ENCODE data around the gene PYROXD2.

Gene PYROXD2

DNA sequence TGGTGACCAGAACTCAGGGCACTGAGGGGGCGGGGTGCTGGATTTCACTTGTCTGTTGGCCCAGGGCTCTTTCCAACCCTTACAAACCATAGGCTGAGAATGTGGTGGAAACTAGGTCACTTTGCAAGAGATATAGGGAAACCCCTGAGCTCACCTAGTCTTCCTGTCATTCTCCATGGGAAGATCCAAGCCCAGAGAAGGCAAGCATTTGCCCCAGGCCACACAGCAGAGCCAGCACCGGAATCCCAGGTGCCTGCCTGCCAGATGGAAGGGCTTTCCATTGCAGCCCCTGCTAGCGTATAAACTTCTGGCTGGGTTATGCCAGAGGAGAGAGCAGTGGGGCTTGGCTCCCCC is 427 bp downstream of the PYROXD2 start:
- DNase-seq = no peak

DNA sequence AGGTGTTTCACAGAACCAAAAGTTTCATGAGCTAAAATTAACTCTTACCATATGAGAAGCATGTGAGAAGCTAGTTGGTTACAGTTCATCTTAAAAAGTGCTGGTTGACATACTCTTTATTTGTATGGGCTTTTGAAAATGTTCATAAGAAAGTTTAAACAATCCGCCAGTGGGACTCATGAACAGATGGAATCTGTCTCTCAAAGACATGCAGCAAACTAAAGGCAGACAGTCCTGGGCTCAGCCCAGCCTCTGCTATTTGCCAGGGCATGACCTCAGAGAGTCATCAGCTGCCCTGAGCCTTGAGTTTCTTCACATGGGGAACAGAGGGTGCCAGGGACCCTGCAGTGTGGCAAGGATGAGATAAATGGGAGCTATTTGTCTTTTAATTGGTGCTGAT is 3.2 kb downstream of the PYROXD2 start:
- no peak for DNase-seq

DNA sequence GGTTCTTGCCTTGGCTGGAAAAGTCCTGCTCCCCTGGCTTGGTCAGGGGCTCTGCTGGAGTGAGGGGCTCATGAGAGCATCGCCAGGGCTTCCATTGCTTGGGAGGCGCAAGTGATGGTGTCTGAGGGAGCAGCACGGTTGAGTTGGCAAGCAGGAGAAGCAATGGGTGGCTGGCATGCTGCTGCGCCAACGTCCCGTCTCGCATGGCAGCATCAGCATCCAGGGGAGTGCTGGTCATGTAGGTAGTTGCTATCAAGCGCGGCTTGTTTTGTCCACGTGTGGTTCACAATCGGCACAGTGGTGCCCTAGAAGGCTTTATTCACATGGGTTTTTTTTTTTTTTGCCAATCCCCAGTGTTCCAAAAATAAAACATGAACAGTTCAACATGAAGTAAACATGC is 3.8 kb downstream of the PYROXD2 start:
- no peak for DNase-seq

DNA sequence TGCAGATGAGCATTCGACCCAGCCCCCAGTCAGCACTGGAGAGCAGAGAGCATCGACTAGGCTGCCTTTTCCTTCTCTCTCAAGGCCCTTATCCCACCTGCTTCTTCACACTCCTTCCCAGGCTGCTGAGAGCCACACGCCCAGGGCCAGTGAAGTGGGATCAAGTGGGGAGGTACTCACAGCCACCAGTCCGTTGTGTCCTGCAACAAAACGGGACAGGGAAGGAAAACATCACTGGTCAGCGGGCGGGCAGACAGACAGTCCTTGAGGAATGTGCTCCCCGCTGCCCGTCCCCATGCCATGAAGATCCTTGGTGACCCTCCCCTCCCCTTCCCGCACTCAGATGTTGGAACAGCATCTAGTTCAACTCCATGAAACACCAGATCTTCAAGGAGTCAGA is 4.2 kb downstream of the PYROXD2 start:
- DNase-seq = no peak

DNA sequence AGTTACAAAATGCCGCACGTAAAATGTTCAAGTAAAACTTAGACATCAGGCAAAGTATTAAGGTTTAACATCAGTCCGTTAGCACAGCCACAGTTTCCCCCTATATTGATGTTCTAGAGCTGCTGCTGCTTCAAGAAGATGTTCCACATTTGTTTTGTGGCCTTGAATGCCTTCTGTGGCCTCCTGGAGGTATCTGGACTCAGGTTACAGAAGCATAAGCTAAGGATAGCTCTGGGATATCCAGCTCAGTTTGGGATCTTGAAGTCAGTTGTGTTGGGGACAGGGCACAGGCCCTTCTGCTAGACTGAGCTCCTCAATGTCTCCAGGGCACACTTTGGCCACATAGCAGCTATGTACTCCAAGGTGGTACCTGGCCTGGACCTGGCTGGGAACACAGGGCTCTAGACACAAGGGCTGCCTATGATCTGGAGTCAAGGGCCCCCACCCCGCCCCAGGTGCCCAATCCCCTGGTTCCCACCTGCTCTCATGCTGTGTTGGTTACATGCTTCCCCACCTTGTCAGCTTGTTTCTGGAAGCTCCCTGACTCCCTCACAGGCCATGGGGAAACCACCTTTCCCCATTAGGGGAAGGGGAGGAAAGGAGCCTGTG is 4.7 kb downstream of the PYROXD2 start:
- no peak for DNase-seq

DNA sequence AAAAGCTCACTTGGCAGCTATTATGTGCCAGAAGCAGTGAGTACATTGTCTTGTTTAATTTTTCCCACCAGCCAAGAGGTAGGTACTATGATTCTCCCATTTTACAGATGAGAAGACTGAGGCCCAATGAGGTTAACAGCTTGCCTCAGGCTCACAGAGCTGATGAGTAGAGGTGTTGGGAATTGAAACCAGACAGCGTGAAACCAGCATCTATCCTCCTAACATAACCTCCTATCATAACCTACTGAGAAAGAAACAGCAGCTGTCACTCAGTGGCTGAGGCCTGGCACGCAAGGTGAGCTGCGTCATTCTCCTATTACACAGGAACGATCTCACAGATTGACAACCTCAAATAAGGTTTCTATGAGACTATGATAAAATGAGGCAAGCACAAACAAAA is 6.2 kb downstream of the PYROXD2 start:
- DNase-seq = no peak

DNA sequence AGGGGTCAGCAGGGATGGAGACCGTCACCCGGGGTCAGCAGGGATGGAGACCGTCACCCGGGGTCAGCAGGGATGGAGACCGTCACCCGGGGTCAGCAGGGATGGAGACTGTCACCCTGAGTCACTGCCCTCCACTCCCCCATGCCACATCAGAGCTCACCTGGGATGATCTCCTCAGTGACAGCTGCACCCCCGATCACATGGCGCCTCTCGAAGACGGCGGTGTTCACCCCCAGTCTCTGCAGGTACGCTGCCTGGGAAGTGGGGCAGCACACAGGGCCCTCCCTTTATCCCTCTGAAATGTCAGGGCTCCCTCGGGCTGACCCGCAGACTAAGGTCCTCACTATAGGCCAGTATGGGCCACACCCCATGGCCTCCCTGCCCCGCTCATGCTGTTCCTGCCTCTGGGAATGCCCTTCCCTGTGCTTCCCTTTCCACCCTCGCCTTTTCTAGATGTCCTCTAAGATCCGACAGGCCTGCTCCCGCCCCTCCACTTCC is 7.2 kb downstream of the PYROXD2 start:
- DNase-seq = no peak

DNA sequence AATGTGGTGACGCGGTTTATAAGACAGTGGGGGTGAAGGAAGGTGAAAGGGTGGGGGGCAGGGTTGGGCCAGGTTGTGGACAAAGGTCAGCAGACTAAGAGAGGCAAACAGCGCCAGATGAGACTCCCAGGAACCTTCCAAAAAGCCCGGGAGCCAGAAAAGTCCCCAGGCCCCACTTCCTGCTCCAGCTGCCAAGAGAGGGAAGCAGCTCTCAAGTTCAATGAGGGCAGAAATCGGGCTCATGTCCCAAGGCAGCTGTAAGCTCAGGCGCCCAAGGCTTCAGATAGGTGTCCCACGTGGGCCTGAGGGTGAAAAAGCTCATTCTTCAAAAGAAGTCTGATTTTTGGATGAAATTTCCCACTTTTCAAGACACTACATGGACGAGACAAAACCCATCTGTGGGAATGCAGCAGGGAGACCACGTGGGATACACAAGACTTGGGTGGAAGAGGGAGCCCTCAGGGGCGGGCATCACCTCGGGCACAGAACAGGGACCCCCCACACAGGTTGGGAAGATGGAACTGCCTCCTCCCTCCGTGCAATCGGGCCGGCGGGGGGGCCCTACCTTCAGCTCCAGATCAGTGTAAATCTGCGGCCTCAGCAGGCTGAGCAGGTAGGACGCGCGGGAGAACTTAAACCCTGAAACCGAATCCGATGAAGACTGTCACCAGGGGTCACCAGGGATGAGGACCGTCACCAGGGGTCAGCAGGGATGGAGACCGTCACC is 7.8 kb downstream of the PYROXD2 start:
- no peak for DNase-seq

DNA sequence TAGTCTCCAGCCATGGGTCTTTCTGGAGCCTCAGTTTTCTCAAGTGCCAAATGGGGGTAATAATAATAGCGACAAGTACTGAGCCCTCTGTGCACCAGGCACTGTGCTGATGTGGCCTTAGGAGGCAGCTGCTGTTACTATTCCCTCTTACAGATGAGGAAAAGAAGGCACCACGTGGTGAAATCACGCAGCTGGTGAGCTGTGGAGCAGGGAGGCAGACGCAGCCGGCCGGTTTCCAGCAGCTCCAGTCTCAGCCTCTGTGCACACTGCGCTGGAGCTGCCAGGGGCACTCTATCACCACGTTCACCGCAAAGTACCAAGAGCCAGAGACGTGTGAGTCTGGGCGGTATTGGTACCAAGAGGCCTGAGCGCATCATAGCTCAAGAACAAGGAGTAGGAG is 9.6 kb downstream of the PYROXD2 start:
- DNase-seq = no peak

DNA sequence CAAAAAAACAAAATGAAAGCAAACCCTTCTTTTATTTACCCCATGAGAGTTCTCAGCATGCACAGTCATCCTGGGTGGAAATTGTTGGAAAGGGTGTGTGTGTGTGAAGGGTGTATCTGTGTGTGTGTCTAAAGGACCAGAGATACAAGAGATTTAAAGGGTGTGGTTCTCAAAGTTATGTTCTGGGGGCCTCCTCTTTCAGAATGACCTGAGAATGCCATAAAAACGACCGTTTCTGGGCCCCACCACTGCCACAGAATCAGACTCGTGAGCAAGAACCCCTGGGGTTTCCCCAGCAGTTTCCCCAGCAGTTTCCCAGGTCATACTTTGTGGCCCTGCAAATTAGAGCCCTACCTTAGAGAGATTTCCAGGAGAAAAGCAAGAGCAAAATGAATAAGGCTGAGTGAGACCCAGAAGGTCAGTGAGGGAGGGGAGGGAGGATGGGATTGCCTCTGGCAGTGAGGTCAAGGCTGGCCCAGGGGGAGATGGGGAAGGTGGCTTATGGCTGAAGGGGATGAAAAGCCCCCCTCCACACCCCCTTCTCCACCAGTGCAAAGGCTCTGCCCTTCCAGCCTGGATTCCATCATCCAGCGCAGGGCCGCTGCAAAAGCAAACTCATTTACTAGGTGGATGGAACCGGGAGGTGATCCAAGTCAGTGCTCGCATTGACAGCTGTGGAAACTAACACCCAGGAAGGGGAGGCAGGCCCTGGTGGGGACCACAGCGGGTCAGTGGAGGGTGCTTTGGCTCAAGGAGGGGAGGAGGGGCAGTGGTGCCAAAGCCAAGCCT is 10.2 kb downstream of the PYROXD2 start:
- DNase-seq = no peak

DNA sequence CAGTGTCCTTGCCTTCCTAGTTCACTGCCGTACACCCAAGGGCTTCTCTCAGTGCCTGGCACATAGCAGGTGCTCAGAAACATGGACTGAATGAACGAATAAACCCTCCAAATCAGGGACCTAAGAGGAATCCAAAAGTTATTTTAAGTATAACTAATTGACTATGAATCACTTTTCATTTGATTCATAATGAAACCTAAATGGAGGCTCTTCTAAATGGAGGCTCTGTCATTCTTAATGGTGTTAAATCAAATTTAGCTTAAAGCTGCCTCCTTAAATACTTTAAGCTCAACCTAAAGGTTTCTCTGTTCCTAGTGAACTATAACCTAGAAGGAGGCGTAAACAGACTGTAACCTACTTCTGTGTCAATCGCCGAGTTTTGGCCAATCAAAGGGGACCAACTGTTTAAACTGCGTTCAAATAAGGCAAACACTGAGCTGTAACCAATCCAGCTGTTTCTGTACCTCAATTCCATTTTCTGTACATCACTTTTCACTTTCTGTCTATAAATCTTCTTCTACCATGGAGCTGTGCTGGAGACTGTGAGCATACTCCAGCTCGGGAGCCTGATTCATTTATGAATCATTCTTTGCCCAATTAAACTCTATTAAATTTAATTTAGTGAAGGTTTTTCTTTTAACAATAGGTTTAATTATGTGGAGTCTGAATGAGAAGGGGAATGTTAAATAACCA is 11.0 kb downstream of the PYROXD2 start:
- no peak for DNase-seq

DNA sequence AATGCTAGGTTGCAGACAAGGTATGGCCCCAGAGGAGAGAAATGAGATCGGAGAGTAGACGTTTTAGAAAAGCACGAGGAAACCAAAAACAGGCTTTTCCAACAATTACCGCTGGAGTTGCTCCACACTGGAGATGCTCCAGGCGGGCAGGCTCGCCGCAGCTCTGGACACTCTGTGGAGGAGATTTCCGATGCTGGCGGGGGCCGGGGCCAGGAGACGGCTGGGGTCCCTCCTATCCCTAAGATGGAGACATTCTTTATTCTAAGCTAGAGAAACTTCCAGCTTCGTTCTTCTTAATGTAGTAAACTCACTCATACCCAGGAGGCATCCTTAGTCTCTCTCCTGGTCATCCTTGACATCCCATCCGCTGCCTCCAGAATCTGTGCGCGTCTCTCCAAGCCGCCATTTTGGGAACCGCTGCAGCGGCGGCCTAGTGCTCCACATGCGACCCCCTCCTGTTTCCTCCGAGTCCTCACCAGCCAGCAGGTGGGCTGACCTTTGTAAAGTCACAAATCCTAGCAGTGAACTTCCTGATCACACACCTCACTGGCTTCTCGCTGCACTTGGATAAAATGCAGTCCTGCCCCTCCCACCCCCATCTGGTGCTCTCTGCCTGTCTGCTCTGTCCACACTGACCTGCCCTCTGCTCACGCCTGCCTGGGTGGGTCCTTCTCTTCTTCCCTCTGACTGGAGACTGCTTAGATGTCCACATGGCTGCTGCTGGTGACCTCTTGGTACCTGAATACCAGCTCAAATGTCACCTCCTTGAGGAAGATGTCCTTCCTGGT is 11.9 kb downstream of the PYROXD2 start:
- no peak for DNase-seq

DNA sequence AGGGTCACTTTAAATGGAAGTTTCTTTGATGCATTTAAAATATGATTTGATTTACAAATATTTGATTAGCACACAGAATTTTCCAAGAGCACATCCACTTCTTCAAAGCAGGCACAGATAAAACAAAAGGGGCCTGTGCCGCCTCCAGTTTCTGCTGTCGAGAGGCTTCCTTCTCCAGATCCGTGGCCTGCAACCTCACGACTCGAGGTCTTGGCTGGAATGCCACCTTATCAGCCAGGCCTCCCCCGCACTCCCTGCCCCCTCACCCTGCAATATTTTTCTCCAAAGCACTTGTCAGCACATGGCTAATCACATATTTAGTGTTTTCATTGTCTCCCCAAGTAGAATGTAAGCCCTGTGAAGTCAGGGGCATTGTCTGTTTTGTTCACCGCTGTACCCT is 12.5 kb downstream of the PYROXD2 start:
- DNase-seq = no peak

DNA sequence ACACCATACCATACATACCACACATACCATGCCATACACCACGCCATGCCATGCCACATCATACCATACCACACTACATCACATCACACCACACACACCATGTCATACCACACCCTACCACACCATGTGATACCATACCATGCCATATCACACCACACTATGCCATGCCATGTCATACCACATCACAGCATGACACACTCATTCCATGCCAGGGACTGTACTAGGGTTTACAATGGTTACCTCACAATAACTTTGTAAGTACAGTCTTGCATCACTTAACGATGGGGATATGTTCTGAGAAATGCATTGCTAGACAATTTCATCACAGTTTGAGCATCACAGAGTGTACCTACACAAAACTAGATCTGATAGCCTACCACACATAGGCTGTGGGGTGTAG is 14.5 kb downstream of the PYROXD2 start:
- no peak for DNase-seq

DNA sequence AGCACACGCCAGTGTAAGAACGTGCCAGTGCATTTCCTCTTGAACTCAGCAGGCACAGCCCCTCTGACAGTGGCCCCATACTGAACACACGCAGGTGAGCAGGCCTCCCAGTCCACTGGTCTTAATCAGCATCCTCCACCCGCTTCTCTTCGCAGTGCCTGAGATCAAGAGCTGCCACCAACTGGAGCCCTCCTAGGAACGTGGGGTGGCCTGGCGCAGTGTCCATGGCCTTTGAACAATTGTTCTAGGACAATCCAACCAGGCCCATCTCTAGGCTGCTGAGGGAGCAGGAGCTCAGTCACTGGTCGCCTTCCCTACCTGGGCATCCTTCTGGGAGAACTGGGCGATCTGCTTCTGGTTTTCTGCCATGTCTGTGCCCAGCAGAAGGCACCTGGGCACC is 15.2 kb downstream of the PYROXD2 start:
- DNase-seq = no peak

DNA sequence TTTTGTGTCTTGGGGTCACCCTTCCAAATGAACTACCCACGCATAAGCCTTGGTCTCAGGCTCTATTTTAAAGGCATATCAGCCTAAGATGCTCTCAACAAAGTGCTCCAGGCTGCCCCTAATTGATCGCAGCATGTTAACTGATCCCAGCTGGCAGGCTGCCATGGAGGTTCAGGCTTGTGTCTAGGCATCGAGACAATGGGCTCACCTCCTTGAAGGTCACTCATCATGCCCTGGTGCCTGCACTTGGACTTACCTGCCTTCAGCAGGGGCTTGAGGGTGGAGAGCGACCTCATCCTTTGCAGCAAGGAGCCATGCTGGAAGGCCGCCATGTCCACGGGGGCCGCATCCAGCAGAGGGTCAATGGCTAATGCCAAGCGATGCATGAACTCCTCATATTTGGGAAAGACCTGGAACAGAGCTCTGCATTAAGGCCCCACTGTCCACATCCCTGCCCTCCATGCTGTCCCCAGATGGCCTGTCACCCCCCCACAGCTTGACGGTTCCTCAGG is 17.8 kb downstream of the PYROXD2 start:
- DNase-seq = no peak

DNA sequence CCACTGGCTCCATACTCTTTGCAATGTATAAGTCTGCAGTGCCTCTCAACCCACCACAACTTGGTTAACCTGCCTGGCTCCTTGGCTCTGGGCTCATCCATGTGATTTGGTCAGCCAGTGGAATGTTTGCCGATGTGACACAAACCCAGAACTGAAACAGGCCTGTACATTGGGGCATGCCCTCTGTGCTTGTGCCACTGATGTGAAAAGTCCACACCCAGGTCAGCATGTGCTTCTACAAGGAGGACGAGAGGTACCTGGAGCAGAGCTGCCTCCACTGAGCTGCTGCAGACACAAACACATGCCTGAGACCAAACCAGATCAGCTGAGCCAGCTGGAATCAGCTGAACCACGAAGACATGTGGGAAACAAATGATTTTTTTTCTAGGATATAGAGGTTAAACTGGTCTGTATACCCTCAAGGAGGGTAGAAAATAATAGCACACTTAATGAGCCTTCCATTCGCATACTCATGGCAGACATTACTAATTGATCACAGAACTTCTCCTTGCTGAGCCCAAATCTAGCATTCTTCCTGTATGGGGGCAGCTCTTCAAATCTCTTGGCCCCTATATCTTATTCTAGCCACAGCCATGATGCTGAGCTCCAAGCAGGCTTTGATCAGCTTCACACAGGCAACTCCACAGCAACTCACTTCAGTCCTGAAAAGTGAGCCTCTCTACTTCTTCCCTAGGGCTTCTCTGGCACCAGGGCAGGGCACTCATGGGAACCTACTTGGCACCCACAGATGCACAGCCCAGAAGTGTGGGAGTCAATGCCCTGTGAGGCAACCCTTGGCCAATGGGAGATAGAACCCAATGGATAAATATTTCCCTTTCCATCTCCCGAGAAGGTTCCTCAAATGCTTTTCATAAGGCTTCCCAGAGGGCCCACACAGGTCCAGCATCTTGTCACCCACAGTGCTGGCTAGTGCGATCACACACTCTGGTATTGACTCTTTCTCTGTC is 18.6 kb downstream of the PYROXD2 start:
- DNase-seq = no peak

DNA sequence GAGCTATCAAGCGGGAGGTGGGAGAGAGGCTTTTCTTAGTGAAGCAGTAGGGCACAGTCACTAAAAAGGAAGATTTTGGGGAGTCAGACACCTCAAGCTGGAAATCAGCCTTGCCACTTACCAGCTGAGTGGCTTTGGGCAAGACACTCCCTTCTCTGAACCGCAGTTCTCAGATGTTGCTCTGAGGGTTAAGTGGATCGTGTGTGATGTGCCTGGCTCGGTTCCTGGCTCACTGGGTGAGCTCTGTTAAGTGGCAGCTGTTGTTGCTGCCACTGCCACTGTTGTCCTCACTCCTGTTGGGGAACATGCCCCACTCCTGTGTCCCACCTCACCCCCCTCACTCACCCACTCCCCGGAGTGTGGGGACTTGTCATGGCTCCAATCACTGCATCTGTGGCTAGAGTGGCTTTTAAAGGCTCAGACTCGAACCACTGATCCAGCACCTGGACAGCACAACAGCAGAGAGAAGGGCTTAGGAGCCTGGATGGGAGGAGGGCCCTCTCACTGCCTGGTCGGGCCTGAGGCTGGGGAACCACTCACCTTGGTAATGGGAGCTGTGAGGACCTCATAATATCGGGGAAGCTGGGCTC is 20.0 kb downstream of the PYROXD2 start:
- no peak for DNase-seq

DNA sequence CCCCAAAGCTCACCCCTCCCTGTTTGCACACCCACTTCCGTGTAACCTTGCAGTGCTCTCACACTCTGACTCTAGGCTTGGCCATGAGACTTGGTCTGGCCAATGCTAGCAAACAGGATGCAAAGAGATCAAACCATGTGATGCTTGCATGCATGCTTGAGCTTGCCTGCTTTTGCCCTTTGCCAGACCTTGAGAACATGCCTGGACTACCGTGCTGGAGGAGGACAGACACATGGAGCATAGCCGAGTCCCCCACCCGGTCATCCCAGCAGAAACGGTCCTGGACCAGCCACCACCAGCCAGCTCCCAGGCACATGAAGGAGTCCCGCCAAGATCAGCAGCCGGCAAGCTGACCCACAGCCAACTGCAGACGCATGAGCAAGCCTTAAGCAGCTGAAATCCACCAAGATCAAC is 23.4 kb downstream of the PYROXD2 start:
- no peak for DNase-seq

DNA sequence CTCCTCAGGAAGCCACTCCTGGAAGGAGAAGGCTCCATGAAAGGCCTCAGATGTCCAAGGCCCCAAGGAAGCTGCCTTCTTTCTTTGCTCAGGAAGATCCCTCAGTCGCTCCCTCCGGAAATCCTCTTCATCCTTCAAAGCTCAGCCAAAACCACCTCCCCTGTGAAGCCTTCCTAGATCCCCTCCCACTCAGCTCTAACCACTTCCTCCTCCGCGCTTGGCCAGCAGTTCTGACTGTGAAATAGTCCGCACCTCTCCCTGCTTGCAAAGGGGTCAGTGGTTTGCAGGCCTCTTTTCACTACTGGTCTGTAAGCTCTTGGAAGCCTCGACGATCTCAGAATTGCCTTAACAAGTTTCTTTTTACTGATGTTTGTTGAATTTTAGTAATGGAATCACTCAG is 23.9 kb downstream of the PYROXD2 start:
- no peak for DNase-seq

DNA sequence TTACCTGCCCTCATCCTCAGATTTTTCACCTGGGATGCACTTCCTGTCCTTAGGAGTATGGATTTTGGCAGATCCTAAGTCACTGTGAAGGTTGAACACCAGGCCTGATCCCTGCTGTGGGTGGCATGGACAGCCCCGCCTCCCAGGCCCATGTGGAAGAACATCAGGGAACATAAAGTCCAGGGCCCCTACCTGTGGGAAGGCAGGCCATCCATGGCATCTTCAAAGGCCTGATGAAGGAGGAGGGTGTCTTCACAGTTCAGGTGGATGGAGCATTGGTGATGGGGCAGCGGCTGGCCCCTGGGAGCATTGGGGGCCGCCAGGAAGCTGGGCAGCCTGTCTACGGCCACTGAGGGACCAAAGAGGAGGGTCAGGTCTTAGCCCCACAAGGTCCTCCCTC is 24.6 kb downstream of the PYROXD2 start:
- no peak for DNase-seq
